ENCODE measurements around the gene ARHGDIG. TPM values are rescaled to one million over a fixed set of nuclear protein-coding genes. Genes with fewer than 3 reads are reported as not detected.
"Not testable (repeated sequence)": the region's sequence is repeated elsewhere in the genome, so short reads cannot be mapped to it uniquely, and the experiment has no call there.

Gene ARHGDIG
- total RNA-seq, 1 experiment from 2014 or later = not detected

DNA sequence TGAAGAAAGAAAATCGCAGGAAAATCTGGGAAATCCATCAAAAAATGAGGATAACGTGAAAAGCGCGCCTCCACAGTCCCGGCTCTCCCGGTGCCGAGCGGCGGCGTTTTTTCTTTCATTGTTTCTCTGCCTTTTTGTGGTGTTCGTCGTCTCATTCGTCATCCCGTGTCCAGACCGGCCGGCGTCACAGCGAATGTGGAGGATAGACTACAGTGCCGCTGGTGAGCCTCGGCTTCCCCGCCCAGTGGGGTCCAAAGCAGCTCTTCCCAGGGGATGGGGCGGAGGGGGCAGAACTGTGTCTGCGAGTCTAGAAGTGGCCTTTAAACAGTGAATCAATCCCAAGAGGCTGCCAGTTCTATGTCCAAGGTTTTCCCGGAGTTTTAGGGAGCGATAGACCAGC lies 25.9 kb upstream of the ARHGDIG start:
- Mint-ChIP-seq H3K27me3 (ENCODE audit: insufficient read depth, unreplicated experiment) (no peaks in the 10 kb centered on the region), H3K4me1 (ENCODE audit: insufficient read depth, unreplicated experiment) (peaks cover 6% of the 10 kb centered on the region), H3K9me3 (ENCODE audit: unreplicated experiment) (no peaks in the 10 kb centered on the region), H3K4me3 (ENCODE audit: unreplicated experiment) (no peak overlapping the region), H3K36me3 (ENCODE audit: insufficient read depth, unreplicated experiment) (peaks cover 63% of the 10 kb centered on the region), H3K27ac (ENCODE audit: low read depth, unreplicated experiment) (no peak overlapping the region)
- TF ChIP-seq, protein P1, sequence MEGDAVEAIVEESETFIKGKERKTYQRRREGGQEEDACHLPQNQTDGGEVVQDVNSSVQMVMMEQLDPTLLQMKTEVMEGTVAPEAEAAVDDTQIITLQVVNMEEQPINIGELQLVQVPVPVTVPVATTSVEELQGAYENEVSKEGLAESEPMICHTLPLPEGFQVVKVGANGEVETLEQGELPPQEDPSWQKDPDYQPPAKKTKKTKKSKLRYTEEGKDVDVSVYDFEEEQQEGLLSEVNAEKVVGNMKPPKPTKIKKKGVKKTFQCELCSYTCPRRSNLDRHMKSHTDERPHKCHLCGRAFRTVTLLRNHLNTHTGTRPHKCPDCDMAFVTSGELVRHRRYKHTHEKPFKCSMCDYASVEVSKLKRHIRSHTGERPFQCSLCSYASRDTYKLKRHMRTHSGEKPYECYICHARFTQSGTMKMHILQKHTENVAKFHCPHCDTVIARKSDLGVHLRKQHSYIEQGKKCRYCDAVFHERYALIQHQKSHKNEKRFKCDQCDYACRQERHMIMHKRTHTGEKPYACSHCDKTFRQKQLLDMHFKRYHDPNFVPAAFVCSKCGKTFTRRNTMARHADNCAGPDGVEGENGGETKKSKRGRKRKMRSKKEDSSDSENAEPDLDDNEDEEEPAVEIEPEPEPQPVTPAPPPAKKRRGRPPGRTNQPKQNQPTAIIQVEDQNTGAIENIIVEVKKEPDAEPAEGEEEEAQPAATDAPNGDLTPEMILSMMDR (IDR thresholded peaks at IDR 0.05; ENCODE audit: unreplicated experiment) = no peak
- ChIA-PET POLR2A (no interaction called here), CTCF (interaction anchor here (1.2 kb wide), 1 partner anchor 16 kb away, joined by 5 read pairs; no protein-coding TSS in a partner anchor)
- intact Hi-C loops (cut with micrococcal nuclease) = no loop called here
- BruUV-seq (replicated peaks) = no TSS peak
- DNase-seq (ENCODE audit: unreplicated experiment) = no peak

DNA sequence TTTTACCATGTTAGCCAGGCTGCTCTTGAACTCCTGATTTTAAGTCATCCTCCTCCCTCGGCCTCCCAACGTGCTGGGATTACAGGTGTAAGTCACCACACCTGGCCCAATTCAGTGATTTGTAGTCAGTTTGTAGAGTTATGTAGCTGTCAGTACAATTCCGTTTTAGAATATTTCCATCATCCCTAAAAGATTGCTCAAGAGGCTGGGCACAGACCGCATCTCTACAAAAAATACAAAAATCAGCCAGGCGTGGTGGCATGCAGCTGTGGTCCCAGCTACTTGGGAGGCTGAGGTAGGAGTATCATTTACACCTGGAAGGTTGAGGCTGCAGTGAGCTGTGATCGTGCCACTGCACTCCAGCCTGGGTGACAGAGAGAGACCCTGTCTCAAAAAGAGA lies 25.2 kb upstream of the ARHGDIG start:
- TF ChIP-seq, protein P1 (IDR thresholded peaks at IDR 0.05; ENCODE audit: unreplicated experiment) = no peak
- Mint-ChIP-seq H3K36me3 (ENCODE audit: insufficient read depth, unreplicated experiment) (peaks cover 65% of the 10 kb centered on the region), H3K9me3 (ENCODE audit: unreplicated experiment) (no peaks in the 10 kb centered on the region), H3K27ac (ENCODE audit: low read depth, unreplicated experiment) (no peak overlapping the region), H3K4me3 (ENCODE audit: unreplicated experiment) (no peak overlapping the region), H3K4me1 (ENCODE audit: insufficient read depth, unreplicated experiment) (peaks cover 6% of the 10 kb centered on the region), H3K27me3 (ENCODE audit: insufficient read depth, unreplicated experiment) (no peaks in the 10 kb centered on the region)
- intact Hi-C loops (cut with micrococcal nuclease) = no loop called here
- POLR2A ChIA-PET = no interaction called here
- no TSS peak for BruUV-seq (replicated peaks)
- DNase-seq (ENCODE audit: unreplicated experiment) = no peak
- CTCF ChIA-PET = interaction anchor here (1.2 kb wide), 1 partner anchor 16 kb away, joined by 5 read pairs; no protein-coding TSS in a partner anchor

DNA sequence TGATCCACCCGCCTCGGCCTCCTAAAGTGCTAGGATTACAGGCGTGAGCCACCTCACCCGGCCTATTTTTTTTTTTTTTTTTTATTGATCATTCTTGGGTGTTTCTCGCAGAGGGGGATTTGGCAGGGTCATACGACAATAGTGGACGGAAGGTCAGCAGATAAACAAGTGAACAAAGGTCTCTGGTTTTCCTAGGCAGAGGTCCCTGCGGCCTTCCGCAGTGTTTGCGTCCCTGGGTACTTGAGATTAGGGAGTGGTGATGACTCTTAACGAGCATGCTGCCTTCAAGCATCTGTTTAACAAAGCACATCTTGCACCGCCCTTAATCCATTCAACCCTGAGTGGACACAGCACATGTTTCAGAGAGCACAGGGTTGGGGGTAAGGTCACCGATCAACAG lies 22.3 kb upstream of the ARHGDIG start:
- H3K36me3 Mint-ChIP-seq (ENCODE audit: insufficient read depth, unreplicated experiment) = peaks cover 72% of the 10 kb centered on the region
- DNase-seq (ENCODE audit: unreplicated experiment); CTCF ChIA-PET; H3K9me3 Mint-ChIP-seq (ENCODE audit: unreplicated experiment); H3K4me1 Mint-ChIP-seq (ENCODE audit: insufficient read depth, unreplicated experiment); H3K27me3 Mint-ChIP-seq (ENCODE audit: insufficient read depth, unreplicated experiment); BruUV-seq (replicated peaks); POLR2A ChIA-PET; intact Hi-C loops (cut with micrococcal nuclease); H3K4me3 Mint-ChIP-seq (ENCODE audit: unreplicated experiment); H3K27ac Mint-ChIP-seq (ENCODE audit: low read depth, unreplicated experiment): not testable (repeated sequence)

DNA sequence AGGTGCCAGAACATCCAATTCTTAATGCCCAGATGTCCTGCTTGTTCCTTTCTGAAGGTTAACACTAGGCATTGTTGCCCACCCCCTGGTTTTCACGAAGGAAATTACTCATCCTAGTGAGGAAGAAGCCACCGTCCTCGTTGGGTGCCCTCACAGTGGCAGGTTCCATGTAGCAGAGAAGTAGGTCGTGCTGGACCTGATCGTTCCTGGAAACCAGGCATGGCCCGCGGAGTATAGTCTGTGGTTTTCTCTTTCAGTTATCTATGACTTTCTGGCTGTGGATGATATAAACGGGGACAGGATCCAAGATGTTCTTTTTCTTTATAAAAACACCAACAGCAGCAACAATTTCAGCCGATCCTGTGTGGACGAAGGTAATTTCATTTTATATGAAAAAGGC lies 21.2 kb upstream of the ARHGDIG start:
- Mint-ChIP-seq H3K27me3 (ENCODE audit: insufficient read depth, unreplicated experiment) (no peaks in the 10 kb centered on the region), H3K27ac (ENCODE audit: low read depth, unreplicated experiment) (no peak overlapping the region), H3K4me3 (ENCODE audit: unreplicated experiment) (no peak overlapping the region), H3K9me3 (ENCODE audit: unreplicated experiment) (no peaks in the 10 kb centered on the region), H3K4me1 (ENCODE audit: insufficient read depth, unreplicated experiment) (no peaks in the 10 kb centered on the region), H3K36me3 (ENCODE audit: insufficient read depth, unreplicated experiment) (peaks cover 77% of the 10 kb centered on the region)
- TF ChIP-seq, protein P1 (IDR thresholded peaks at IDR 0.05; ENCODE audit: unreplicated experiment) = no peak
- DNase-seq (ENCODE audit: unreplicated experiment) = no peak
- ChIA-PET POLR2A (no interaction called here), CTCF (interaction anchor here (0.9 kb wide), 1 partner anchor 41 kb away, joined by 3 read pairs; no protein-coding TSS in a partner anchor)
- BruUV-seq (replicated peaks) = no TSS peak
- intact Hi-C loops (cut with micrococcal nuclease) = no loop called here

DNA sequence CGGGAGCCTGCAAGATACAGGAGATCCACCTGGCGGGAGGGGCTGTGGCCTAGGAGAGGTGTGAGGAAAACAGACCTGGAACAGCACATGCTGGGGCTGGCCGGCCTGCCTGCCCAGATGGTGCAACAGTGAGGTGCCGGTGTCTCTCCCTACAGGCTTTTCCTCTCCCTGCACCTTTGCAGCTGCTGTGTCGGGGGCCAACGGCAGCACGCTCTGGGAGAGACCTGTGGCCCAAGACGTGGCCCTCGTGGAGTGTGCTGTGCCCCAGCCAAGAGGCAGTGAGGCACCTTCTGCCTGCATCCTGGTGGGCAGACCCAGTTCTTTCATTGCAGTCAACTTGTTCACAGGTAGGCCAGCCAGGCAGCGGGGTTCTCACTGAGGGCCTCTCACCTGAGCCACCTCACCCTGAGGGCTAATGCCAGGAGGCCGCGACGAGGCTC lies 20.6 kb upstream of the ARHGDIG start:
- Mint-ChIP-seq H3K27me3 (ENCODE audit: insufficient read depth, unreplicated experiment) (no peaks in the 10 kb centered on the region), H3K9me3 (ENCODE audit: unreplicated experiment) (no peaks in the 10 kb centered on the region), H3K27ac (ENCODE audit: low read depth, unreplicated experiment) (no peak overlapping the region), H3K4me1 (ENCODE audit: insufficient read depth, unreplicated experiment) (no peaks in the 10 kb centered on the region), H3K4me3 (ENCODE audit: unreplicated experiment) (no peak overlapping the region), H3K36me3 (ENCODE audit: insufficient read depth, unreplicated experiment) (peaks cover 73% of the 10 kb centered on the region)
- BruUV-seq (replicated peaks) = no TSS peak
- TF ChIP-seq, protein P1 (IDR thresholded peaks at IDR 0.05; ENCODE audit: unreplicated experiment) = no peak
- intact Hi-C loops (cut with micrococcal nuclease) = no loop called here
- POLR2A ChIA-PET = no interaction called here
- DNase-seq (ENCODE audit: unreplicated experiment) = no peak
- CTCF ChIA-PET = interaction anchor here (0.9 kb wide), 1 partner anchor 41 kb away, joined by 3 read pairs; no protein-coding TSS in a partner anchor
